Parathyroid adenoma (tissue), 2 donors: ENCODE measurements around the gene CCNG2.

ENCODE experiments used
- H2AFZ ChIP-seq: fragments of 300-600 bp; sonication (generic); one replicate; pipeline ENCODE4 v1.7.0; 2017; ENCODE audit warnings: antibody characterized with exemption, mild to moderate bottlenecking
- H3K27ac ChIP-seq: fragments of 300-600 bp; sonication (generic); one replicate; pipeline ENCODE4 v1.7.0; 2017
- H3K27me3 ChIP-seq: fragments of 300-600 bp; sonication (generic); one replicate; pipeline ENCODE4 v1.7.0; 2017; ENCODE audit warnings: low read length; ENCODE audit not compliant: control insufficient read depth, insufficient read depth
- H3K36me3 ChIP-seq: fragments of 300-600 bp; sonication (generic); one replicate; pipeline ENCODE4 v1.7.0; 2017; ENCODE audit warnings: low read length; ENCODE audit not compliant: control insufficient read depth, insufficient read depth
- H3K4me1 ChIP-seq: fragments of 300-600 bp; sonication (generic); one replicate; pipeline ENCODE4 v1.7.0; 2017; ENCODE audit warnings: control low read depth
- H3K4me2 ChIP-seq: fragments of 300-600 bp; sonication (generic); one replicate; pipeline ENCODE4 v1.7.0; 2017; ENCODE audit warnings: low read length
- H3K4me3 ChIP-seq: fragments of 300-600 bp; sonication (generic); one replicate; pipeline ENCODE4 v1.7.0; 2017; ENCODE audit warnings: low read depth, low read length
- H3K79me2 ChIP-seq: fragments of 300-600 bp; sonication (generic); one replicate; pipeline ENCODE4 v1.7.0; 2017; ENCODE audit warnings: control low read depth
- H3K9ac ChIP-seq: fragments of 300-600 bp; sonication (generic); one replicate; pipeline ENCODE4 v1.7.0; 2017; ENCODE audit warnings: mild to moderate bottlenecking
- H3K9me3 ChIP-seq: fragments of 300-600 bp; sonication (generic); one replicate; pipeline ENCODE4 v1.7.0; 2017; ENCODE audit warnings: low read length; ENCODE audit not compliant: control insufficient read depth
- CTCF ChIP-seq: fragments of 300-600 bp; sonication (generic); IDR thresholded peaks from one replicate; pipeline ENCODE4 v1.7.0; 2017; ENCODE audit warnings: antibody characterized with exemption, mild to moderate bottlenecking
- donor health status: primary hyperparathyroidism.

The CCNG2 gene

GRCh38 chr4:77149789-77150188 lies 7.2 kb upstream of the CCNG2 start:
- no peak overlapping the region for H3K9ac ChIP-seq
- H3K4me3 ChIP-seq = no peak overlapping the region
- TF ChIP-seq CTCF = no peak
- H3K4me2 ChIP-seq = no peak overlapping the region
- no peak overlapping the region for H2AFZ ChIP-seq
- no peaks in the 10 kb centered on the region for H3K79me2 ChIP-seq
- no peaks in the 10 kb centered on the region for H3K36me3 ChIP-seq
- H3K9me3 ChIP-seq = no peaks in the 10 kb centered on the region
- H3K27me3 ChIP-seq = no peaks in the 10 kb centered on the region
- no peak overlapping the region for H3K27ac ChIP-seq
- peaks cover 22% of the 10 kb centered on the region for H3K4me1 ChIP-seq

GRCh38 chr4:77151241-77151640 lies 5.8 kb upstream of the CCNG2 start:
- no peaks in the 10 kb centered on the region for H3K36me3 ChIP-seq
- H3K4me2 ChIP-seq = no peak overlapping the region
- no peaks in the 10 kb centered on the region for H3K27me3 ChIP-seq
- no peaks in the 10 kb centered on the region for H3K79me2 ChIP-seq
- no peak overlapping the region for H3K9ac ChIP-seq
- H2AFZ ChIP-seq = no peak overlapping the region
- H3K4me3 ChIP-seq = no peak overlapping the region
- peaks cover 26% of the 10 kb centered on the region for H3K4me1 ChIP-seq
- no peaks in the 10 kb centered on the region for H3K9me3 ChIP-seq
- no peak for TF ChIP-seq CTCF
- H3K27ac ChIP-seq = no peak overlapping the region

GRCh38 chr4:77152421-77152820 lies 4.6 kb upstream of the CCNG2 start:
- peak overlapping the region; percentile 72 for H3K27ac ChIP-seq

GRCh38 chr4:77153006-77153405 lies 4.0 kb upstream of the CCNG2 start:
- Histone ChIP-seq H3K4me3 (no peak overlapping the region), H3K4me1 (peaks cover 16% of the 10 kb centered on the region), H3K9ac (no peak overlapping the region), H3K27me3 (no peaks in the 10 kb centered on the region), H3K36me3 (no peaks in the 10 kb centered on the region), H3K4me2 (peak overlapping the region; percentile 27), H2AFZ (no peak overlapping the region), H3K79me2 (no peaks in the 10 kb centered on the region), H3K27ac (peak overlapping the region; percentile 72), H3K9me3 (no peaks in the 10 kb centered on the region)
- no peak for TF ChIP-seq CTCF

More at GRCh38 chr4:77152421-77152820, 4.6 kb upstream of the CCNG2 start:
- H3K4me1 ChIP-seq = peaks cover 16% of the 10 kb centered on the region
- TF ChIP-seq CTCF = no peak
- no peaks in the 10 kb centered on the region for H3K9me3 ChIP-seq
- H3K27me3 ChIP-seq = no peaks in the 10 kb centered on the region
- H3K36me3 ChIP-seq = no peaks in the 10 kb centered on the region
- H3K4me3 ChIP-seq = peak overlapping the region; percentile 34
- H2AFZ ChIP-seq = peak overlapping the region; percentile 35
- H3K4me2 ChIP-seq = peak overlapping the region; percentile 66
- no peaks in the 10 kb centered on the region for H3K79me2 ChIP-seq
- no peak overlapping the region for H3K9ac ChIP-seq

GRCh38 chr4:77154065-77154464 lies 2.9 kb upstream of the CCNG2 start:
- H3K79me2 ChIP-seq = no peaks in the 10 kb centered on the region
- peaks cover 16% of the 10 kb centered on the region for H3K4me1 ChIP-seq
- no peak for TF ChIP-seq CTCF
- peak overlapping the region; percentile 6 for H2AFZ ChIP-seq
- H3K9ac ChIP-seq = no peak overlapping the region
- no peaks in the 10 kb centered on the region for H3K36me3 ChIP-seq
- peak overlapping the region; percentile 95 for H3K27ac ChIP-seq
- H3K4me3 ChIP-seq = no peak overlapping the region
- H3K27me3 ChIP-seq = no peaks in the 10 kb centered on the region
- no peaks in the 10 kb centered on the region for H3K9me3 ChIP-seq
- no peak overlapping the region for H3K4me2 ChIP-seq
